ENCODE data around the gene BCR.

DNA sequence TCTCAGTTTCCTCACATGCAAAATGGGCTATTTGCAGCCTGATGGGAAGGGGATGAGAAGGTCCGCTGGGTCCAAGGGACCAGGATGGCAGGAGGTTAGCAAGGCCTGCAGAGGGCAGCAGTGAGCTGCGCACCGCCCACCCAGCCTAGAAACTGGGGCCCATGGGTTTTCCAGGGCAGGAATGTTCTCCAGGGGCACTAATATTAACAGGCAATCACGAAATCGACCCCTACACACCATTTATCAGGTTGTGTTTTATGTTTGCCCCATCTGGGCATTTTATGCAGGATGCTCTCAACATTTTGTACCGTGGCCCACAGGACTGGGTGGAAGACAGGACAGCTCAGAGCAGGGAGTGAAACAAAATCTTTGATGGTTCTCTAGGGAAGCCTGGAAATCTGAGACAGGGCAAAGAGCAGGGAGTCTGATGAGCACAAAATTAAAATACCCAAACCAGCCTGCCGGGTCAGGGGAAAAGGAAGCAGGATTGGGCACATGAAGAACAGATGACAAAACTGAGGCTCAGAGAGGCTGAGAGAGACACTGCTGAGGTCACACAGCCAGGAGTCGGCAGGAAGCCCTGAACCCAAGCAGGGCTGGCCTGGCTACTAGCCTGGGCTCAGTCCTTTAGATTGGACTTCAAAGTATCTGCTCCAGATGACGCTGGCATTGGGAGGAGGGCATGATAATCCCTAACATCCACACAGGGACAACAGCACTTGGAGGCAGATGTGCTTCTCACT lies 1.6 kb upstream of the BCR start:
- TF ChIP-seq POLR2A (IDR thresholded peaks at IDR 0.05; ENCODE audit: low read length) (no peak), GATA1 (IDR thresholded peaks at IDR 0.05; ENCODE audit: low read depth, low read length) (no peak)
